ENCODE results near the gene GLIPR1L1. TPM values are rescaled to one million over a fixed set of nuclear protein-coding genes. Genes with fewer than 3 reads are reported as not detected.

GLIPR1L1 gene
- total and polyA plus RNA-seq, 8 donors = not detected

- TF ChIP-seq POLR2AphosphoS5 (IDR thresholded peaks at IDR 0.05) = no peak
- TF ChIP-seq CTCF (IDR thresholded peaks at IDR 0.05) = no peak
- TF ChIP-seq POLR2A (IDR thresholded peaks at IDR 0.05) = no peak
- no peak for TF ChIP-seq EP300 (IDR thresholded peaks at IDR 0.05)
- Histone ChIP-seq H3K4me1 (no peaks in the 10 kb centered on the region), H3K9me3 (no peaks in the 10 kb centered on the region)
Measured at GRCh38 chr12:75364919-75365318, 30.4 kb downstream of the GLIPR1L1 start.

GRCh38 chr12:75366629-75367028, 32.2 kb downstream of the GLIPR1L1 start:
- no peaks in the 10 kb centered on the region for H3K4me1 ChIP-seq
- no peaks in the 10 kb centered on the region for H3K36me3 ChIP-seq
- intact Hi-C loops (cut with DNase I; ENCODE audit: low total_unique reads) = no loop called here
- H3K9me3 ChIP-seq = no peaks in the 10 kb centered on the region
- H3K27ac ChIP-seq = no peak overlapping the region
- DNase-seq = no peak
- H3K27me3 ChIP-seq = no peaks in the 10 kb centered on the region
- 88 to 100% (median 98%) methylated on average over 1 of the region's 1 CpG for WGBS, 5 donors
- TF ChIP-seq POLR2AphosphoS5 (IDR thresholded peaks at IDR 0.05) = no peak
- no peak for TF ChIP-seq POLR2A (IDR thresholded peaks at IDR 0.05)
- TF ChIP-seq EP300 (IDR thresholded peaks at IDR 0.05) = no peak
- TF ChIP-seq CTCF (IDR thresholded peaks at IDR 0.05) = no peak
- no peak overlapping the region for H3K4me3 ChIP-seq

More at GRCh38 chr12:75364919-75365318, 30.4 kb downstream of the GLIPR1L1 start:
- no peak overlapping the region for H3K27ac ChIP-seq
- H3K27me3 ChIP-seq = no peaks in the 10 kb centered on the region
- DNase-seq = no peak
- H3K36me3 ChIP-seq = no peaks in the 10 kb centered on the region
- intact Hi-C loops (cut with DNase I; ENCODE audit: low total_unique reads) = no loop called here
- no peak overlapping the region for H3K4me3 ChIP-seq

GRCh38 chr12:75374971-75375370, 40.5 kb downstream of the GLIPR1L1 start:
- 93 to 100% (median 95%) methylated on average over 2 of the region's 2 CpGs for WGBS, 5 donors
- intact Hi-C loops (cut with DNase I; ENCODE audit: low total_unique reads) = no loop called here
- TF ChIP-seq POLR2A (IDR thresholded peaks at IDR 0.05) (no peak), POLR2AphosphoS5 (IDR thresholded peaks at IDR 0.05) (no peak), CTCF (IDR thresholded peaks at IDR 0.05) (no peak), EP300 (IDR thresholded peaks at IDR 0.05) (no peak)
- no peaks in the 10 kb centered on the region for H3K27me3 ChIP-seq
- H3K4me1 ChIP-seq = peaks cover 0 to 9% (median 4%) of the 10 kb centered on the region in 4 donors
- no peaks in the 10 kb centered on the region for H3K36me3 ChIP-seq
- no peaks in the 10 kb centered on the region for H3K9me3 ChIP-seq
- no peak overlapping the region for H3K4me3 ChIP-seq
- no peak overlapping the region for H3K27ac ChIP-seq
- no peak for DNase-seq

- intact Hi-C loops (cut with DNase I; ENCODE audit: low total_unique reads) = no loop called here
- 56 to 91% (median 86%) methylated on average over 1 of the region's 1 CpG for WGBS, 5 donors
Measured at GRCh38 chr12:75378354-75378753, 43.9 kb downstream of the GLIPR1L1 start.

More at GRCh38 chr12:75378354-75378753, 43.9 kb downstream of the GLIPR1L1 start:
- DNase-seq = no peak
- Histone ChIP-seq H3K36me3 (no peaks in the 10 kb centered on the region), H3K27me3 (no peaks in the 10 kb centered on the region), H3K4me1 (peaks cover 0 to 9% (median 4%) of the 10 kb centered on the region in 4 donors), H3K9me3 (no peaks in the 10 kb centered on the region), H3K27ac (peak overlapping the region in 1 of 5 donors; percentile 46), H3K4me3 (no peak overlapping the region)
- no peak for TF ChIP-seq EP300 (IDR thresholded peaks at IDR 0.05)
- TF ChIP-seq POLR2AphosphoS5 (IDR thresholded peaks at IDR 0.05) = no peak
- no peak for TF ChIP-seq CTCF (IDR thresholded peaks at IDR 0.05)
- no peak for TF ChIP-seq POLR2A (IDR thresholded peaks at IDR 0.05)

Data from stomach (tissue), 9 donors.